ENCODE results near the gene RNF121. TPM values are rescaled to one million over a fixed set of nuclear protein-coding genes. Genes with fewer than 3 reads are reported as not detected.
A peak's percentile ranks its signal among the peaks of the same experiment; 100 is the strongest.

The RNF121 gene
- total RNA-seq, 1 donor from 2014 or later: 84.4 TPM

DNA sequence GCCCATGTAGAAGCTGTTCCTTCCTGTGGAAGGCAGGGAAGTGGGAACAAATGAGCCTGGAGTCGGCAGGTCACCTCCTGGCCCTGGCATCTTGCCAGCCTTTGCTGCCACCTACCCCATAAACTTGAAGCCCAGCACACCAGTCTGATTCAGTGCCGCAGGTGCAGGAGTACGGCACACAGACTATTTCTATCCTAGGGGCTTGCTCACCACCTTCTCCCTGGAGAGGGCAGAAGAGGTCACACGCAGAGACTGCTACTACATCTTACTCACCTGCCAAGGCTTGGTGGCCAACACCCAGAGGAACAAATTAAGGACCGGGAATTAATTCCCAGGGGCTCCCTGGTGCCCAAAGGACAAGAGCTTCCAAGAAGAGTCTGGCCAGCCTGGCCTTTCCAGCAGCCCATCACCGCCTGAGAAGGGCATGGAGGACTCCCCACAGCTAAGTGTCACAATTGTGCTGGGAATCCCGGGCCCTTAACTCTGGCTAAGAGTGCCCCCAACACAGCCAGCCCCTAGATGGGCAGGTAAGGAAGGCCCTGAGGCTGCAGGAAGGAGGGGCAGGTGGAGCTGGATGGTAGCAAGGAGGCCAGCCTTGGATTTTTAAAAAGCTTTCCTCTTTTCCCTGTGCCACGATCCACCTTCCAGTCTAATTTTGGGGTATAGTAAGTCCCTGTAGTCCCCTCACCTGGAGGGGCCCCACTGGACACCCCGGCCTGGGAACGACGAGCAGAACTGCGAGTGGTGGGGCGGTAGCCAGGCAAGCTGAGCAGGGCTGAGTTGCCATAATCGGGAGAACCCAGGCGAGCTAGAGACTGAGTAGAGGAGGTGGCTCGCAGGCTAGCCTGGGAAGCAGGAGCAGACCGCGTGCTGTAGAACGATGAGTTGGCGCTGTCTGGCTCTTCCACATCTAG lies 76.8 kb downstream of the RNF121 start:
- DNase-seq (ENCODE audit: low read depth): no peak

DNA sequence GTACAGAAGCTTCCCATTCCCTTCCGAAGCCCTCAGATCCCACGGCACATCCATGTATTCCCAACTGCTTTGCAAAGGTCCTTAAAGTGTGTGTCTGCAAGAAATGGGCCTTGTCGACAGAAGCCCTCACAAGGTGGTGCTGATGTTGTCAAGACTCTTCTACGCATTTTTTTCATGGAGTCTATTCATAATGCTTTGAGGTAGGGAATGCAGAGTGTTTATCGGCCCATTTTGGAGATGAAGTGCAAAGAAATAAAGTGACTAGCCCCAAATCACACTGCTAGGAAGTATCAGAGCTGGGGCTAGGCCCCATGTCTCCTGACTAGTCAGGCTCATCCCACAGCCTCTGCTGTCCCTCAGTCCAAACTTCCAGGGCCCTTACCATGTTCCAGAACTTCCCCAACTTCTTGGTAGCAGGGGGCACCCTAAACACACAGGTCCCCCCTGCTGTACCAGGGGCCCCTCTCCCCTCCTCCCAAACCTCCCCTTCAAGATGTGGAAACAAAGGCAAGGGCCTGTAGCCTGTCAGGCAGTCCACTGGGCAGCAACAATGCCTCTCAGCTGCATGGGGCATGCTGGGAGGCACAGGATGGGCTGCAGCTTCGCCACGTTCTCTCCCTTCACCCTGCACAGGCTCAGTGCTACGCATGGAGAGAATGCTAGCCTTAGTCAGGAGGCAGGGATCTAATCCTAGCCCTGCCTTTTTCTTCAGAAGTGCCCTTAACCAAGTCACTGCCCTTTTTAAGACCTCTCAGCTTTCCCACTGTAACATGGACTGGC lies 77.7 kb downstream of the RNF121 start:
- DNase-seq (ENCODE audit: low read depth): no peak

DNA sequence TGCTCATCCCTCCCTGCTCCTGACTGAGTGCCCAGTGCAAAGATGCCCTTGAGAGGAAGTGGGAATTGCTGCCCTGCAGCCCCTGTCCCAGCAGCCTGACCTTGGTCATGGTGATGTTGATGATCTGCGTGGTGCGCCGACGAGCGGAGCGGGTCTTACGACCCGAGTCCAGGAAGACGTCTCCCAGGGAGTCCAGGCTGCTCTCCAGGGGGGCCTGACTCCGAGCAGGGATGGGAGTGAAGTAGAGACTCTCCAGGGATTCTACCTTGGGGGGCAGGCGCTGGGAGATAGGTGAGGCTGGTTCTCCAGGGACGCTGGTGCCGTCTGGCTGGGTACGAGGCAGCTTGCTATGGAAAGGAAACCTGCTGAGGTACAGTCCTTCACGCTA lies 78.2 kb downstream of the RNF121 start:
- DNase-seq (ENCODE audit: low read depth): no peak

DNA sequence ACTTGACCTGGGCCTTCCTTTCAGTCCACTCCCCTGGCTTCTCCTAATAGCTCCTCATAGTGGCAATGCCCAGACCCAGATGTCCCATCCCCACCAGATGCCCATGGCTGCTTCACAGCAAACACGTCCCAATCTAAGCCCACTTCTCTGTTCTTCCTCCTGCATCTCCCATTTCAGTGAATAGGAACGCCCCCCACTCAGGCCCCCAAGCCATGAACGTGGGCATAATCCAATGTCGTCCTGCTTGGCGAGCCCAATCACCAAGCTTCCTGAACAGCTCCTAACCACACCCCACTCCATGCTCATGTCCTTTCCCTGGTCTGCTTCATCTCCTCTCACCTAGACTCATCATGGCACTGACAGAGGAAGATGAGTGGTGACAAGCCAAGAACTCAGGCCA lies 78.7 kb downstream of the RNF121 start:
- DNase-seq (ENCODE audit: low read depth): no peak

DNA sequence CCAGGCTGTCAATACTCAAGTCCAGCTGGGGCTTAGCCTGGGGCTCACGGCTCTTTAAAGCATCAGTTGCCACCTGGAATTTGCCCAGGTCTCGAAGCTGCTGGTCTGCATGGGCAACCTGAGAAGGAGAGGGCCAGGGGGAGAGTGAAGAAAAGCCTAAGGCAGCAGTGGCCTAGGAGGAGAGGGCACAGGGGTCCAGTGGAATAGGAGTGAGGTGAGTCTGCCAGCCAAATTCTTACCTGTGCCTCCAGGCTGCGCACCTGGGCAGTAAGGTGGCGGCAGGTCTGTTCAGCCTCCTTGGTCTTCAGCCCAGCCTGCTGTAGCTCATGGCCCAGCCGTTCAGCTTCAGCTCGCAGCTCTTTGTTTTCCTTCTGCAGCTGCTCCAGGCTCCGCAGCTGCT lies 79.9 kb downstream of the RNF121 start:
- no peak for DNase-seq (ENCODE audit: low read depth)

DNA sequence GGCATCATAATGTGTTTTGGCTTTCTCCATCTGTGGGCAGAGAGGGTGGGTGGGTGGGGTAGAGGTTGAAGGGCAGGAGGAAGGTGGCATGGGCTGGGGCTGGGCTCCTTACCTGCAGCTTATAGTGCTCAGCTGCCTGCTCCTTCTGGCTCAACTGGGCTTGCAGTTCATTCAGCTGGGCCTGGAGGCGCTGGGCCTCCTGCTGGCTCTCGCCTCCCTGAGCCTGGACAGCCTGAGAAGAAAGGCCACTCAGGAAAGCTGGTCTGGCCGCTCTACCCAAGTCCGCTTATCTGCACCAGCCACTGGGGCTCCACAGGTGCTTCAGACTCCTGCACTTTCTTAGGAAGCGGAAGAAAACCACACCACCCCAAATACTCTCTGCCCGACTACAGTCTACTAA lies 80.3 kb downstream of the RNF121 start:
- no peak for DNase-seq (ENCODE audit: low read depth)

DNA sequence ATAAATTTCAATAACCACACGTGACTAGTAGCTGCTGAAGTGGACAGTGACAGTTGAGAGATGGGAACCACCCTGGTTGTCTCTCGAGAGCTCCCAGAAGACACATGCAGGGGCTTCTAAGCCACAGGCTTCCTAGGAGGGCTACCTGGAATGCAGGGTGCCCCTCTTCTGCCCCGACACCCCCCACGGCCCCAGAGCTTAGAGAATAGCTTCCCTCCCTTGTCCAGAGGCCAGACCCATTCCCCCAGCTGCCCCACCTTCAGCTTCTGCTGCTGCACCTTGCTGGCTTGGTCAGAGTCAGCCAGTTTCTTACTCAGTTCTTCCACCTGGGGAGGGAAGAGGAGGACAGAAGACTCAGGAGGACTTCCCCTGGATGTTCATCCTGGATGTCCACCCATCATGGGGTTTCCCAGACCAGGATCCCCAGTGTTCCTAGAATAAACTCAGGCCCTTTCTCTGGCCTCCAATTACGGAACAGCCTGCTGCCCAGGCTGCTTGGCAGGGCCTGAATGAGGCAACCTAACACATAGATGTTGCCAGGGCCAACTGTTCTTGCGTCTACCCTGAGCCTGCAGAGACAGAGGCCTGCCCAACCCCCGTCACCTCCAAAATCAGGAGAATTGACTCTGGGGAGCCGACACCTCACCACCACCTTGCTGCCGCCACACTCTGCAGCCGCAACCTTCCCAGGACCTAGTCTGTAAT lies 81.8 kb downstream of the RNF121 start:
- DNase-seq (ENCODE audit: low read depth): no peak

DNA sequence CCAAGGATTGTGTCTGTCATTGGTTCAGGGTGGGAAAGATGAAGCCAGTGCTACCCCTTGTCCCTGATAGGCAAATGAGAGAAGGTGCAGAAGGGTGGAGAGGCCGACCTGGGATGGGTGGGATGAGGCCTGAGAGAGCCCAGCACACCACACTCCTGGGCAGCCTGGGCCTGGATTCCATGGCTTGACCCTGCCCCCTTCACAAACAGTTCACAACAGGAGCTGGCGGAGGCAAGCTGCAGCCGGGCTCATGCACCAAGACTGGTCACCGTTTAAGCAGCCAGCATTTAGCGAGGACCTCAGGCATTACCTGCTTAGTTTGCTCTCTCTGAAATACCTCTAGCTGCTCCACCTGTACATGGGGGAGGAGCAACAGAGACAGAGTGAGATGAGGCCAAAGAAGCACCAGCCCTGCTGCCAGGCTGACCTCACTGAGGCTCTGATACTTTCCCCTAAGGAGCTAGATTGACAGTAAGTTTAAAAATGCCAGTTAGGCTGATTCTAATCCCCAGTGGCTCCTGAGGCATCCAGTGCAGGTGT lies 83.3 kb downstream of the RNF121 start:
- DNase-seq (ENCODE audit: low read depth): no peak

DNA sequence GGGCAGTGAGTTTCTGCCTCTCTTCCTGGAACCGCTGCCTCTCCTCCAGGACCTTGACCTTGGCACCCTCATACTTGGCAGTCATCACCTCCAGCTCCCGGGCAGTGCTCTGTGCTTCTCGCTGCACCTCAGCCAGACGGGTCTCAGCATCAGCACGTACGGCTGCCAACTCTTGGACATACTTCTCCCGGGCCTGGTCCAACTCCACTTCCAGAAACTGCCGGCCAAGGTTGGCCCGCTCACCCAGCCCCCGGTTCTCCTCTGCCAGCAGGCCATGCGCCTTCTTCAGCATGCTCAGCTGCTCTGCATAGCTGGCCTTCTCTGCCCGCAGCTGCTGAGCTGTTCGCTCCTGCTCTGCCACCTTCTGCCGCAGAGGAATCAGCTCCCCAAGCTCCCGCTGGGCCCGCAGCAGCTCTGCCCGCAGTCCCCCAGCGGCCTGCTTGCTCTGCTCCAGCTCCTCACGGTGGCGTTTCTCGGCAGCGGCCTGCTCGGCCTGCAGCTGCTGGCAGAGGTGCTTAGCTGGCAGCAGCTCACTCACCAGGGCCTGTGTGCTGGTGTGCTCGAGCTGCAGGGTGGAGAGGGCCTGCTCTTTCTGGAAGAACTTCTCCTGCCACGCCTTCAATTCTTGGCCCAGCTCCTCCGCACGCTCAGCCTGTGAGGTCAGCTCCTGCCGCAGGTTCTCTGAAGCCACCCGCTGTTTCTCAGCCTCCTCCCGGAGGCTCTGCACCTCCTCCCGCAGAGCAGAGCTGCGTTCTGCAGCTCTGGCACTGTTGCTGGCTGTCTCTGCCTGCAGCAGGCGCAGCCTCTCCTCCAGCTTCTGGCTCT lies 84.3 kb downstream of the RNF121 start:
- DNase-seq (ENCODE audit: low read depth): no peak

DNA sequence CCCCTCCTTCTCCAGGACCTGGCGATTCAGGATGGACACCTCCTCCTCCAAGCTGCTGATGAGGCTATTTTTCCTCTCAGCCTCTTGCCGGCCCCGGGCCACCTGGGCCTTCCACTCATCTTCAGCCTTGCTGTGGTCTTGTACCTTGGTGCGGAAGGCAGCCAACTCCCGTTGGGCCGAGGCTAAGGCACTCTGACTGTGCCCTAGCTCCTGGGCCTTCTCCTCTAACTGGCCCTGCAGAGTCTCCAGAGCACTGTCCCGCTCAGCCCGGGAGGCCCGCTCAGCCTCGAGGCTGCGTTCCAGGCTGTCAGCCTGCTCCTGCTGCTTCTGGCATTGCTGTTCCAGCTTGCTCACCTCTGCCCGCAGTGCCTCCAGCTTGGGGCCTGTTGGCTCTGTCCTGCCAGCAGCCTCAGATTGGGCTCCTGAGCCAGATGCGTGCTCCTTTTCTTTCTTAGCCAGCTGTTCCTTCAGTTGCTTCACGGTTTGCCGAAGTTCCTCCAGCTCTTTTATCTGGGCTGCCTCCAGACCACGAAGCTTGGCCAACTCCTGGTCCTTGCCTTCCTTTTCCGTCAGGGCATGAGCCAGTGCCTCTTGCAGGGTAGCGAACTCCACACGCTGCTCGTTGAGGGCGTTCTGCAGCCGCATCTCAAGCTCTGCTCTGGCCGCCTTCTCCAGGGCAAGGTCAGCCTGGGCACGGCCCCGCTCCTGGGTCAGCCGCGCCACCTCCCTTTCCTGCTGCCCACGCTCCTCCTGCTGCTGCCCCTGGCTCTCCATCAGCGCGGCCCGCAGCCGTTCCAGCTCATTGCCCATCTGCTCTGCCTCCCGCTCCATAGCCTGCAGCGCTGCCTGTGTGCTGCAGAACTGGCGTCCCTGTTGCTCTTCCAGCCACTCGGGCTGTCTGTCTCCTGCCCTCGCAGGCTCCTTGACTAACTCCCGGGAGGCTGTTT lies 85.2 kb downstream of the RNF121 start:
- no peak for DNase-seq (ENCODE audit: low read depth)

DNA sequence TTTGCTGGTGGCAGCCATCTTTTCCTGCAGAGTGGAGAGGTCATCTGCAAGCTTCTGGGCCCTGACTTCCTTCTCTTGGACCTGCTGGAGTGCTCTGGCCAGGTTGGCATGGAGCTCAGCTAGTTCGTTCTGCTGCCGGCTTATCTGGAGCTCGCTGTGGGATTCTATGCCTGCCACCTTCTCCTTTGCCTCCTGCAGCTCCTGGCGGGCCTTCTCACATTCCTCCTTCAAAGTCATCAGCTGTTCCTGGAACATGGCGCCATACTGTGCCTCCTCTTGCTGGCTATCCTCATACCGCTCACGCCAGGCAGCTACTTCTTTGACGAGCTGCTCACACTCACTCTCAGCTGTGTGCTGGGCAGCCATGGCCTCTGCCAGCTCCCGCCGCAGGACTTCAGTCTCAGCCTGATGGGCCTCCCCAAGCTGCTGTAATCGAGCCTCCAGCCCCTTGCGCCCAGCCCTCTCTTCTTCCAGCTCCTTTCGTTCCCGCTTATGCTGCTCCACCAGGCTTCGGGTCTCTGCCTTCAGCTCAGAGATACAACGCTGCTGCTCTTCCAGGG lies 86.0 kb downstream of the RNF121 start:
- no peak for DNase-seq (ENCODE audit: low read depth)

DNA sequence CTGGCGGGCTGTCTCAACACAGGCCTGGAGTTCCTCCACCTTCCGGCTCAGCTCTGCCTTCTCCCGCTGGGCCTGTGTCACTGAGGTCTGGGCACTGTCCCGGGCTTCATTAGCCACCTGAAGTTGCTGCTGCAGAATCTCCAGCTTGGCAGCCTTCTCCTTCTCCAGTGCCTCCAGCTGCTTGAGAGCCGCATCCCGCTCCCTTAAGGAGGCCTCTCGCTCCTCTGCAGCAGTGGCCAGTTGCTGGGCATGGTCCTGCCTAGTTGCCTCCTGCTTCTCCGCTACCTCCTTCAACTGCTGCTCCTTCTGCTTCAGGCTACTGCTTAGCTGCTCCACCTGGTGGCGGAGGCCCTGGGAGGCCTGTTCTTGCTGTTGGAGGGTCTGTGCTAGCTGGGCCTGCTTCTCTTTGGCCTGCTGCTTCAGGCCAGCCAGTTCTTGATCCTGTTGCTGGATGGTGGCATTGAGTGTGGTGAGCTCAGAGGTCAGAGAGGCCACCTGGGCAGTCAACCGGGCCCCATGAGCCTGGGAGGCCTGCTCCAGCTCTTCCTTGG lies 86.7 kb downstream of the RNF121 start:
- DNase-seq (ENCODE audit: low read depth): peak; percentile 62

DNA sequence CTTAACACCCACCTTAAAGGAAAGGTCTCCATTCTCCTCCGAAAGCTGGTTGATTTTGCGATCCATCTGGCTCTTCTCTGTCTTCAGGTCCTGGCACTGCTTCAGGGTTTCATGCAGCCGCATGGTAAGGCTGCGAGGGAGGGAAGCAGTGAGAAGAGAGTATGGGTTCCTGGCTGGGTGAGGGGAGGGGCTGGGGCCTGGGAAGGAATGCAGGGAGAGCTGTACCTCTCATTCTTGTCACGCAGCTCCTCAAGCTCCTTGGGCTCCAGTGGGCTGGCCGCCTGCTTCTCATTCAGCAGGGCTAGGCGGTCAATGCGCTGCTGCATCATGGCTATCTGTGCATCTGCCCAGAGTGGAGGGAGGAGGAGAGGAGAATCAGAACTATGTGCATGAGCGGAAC lies 89.3 kb downstream of the RNF121 start:
- DNase-seq (ENCODE audit: low read depth): no peak

DNA sequence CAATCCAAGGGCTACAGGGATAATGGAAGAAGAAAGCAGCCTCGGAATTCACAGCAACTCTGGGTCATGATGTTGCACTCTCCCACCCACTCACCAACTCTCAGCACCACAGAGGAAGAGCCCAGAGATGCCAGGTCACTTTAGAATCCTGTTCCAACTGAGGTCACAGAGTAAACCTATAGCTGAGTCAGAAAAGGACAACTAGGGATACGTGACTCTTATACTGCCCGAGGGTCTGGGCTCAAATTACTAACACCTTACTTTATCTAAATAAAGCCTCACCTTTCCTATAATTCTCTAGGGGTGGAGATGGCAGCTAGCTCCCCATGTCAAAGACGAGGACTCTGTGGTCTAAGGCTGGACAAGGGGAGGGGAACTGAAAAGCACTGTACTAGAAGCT lies 94.5 kb downstream of the RNF121 start:
- no peak for DNase-seq (ENCODE audit: low read depth)

DNA sequence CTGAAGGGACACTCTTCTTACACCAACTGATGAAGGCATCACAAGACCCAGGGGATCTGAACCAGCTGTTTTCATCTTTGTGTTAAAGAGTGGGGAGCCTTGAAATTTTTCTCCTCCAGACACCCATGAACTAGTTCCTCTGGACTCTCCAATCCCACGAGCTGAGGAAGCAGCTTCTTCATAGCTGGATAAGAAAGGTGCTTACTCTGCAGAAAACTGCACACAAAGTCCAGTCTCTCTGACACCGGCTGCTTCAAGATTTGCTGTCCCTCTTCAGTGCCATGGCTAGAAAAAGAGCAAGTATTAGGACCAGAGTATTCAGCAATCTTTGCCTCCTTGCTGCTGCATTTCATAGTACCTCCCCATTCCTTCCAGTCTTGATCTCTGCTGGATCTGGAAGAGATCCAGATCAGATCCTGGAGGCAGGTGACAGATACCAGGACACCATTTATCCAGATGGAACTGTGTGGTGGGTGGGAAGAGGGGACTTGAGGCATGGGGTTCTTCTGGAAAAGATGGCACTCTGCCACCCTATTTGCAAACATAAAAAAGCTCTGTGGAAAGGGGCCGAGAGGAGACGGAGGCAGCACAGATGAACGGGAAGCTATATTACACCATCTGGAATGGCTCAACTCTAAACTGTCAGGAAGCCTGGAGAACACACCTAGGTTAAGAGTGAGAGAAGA lies 95.4 kb downstream of the RNF121 start:
- DNase-seq (ENCODE audit: low read depth): no peak

DNA sequence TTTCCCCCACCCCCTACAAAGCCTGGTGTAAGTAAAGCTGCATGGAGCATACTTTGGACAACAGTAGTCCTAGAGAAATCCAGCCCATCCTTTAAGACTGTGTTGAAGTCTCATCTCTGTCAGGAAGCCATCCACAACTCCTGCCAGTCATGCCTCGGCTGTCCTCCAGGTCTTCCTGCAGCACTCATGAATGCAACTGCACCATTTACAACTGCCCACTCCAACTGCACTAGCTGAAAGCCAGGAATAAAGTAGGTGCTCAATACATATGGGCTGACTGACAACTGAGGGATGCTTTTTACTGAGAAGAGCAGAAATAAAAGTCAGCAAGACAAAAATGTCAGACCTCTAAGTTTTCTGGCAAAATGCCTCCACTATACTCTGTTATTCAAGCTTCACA lies 97.2 kb downstream of the RNF121 start:
- DNase-seq (ENCODE audit: low read depth): no peak

DNA sequence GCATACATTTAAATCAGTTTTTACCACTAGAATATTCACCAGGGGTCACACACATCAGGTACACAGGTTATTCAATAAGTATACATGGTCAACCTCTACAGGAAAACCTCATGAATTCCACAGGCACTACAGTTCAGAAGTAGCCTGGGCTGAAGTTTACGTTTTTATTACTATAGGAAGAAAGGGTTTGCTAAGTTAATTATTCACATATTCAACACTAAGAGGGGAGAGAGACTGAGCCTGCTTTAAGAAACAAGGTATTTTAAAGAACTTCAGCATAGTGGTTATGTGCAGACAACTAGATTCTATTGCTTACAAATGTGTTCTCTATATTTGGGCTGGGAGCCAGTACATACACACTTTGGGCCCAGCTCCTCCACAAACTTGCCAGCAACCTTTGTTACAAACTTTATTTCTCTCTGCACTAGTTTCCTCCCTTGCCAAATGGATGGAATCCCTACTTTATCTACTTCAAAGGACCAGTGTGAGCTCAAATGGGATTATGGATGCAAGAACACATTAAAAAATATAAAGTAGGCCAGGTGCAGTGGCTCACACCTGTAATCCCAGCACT lies 101.7 kb downstream of the RNF121 start:
- DNase-seq (ENCODE audit: low read depth): peak; percentile 30

DNA sequence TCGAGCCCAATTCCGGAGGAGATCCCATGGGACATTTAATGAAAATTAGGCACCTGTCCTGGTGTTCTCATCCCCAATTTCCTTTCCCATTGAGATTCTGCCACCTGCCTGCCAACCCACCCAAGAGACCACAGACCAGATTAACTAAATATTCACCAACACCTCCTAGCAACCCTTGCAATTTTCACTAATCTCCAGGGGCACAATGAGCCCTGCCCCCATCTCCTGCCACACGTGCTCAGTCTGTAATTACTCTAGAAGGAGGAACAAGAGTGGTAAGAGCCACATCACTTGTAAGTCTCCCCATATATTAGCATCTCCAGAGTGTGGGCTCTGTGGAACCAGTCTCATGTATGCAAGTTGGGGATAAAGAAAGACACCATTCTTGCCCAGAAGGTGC lies 107.8 kb downstream of the RNF121 start:
- no peak for DNase-seq (ENCODE audit: low read depth)
